ENCODE results near the gene FAM53A.

The FAM53A gene

DNA sequence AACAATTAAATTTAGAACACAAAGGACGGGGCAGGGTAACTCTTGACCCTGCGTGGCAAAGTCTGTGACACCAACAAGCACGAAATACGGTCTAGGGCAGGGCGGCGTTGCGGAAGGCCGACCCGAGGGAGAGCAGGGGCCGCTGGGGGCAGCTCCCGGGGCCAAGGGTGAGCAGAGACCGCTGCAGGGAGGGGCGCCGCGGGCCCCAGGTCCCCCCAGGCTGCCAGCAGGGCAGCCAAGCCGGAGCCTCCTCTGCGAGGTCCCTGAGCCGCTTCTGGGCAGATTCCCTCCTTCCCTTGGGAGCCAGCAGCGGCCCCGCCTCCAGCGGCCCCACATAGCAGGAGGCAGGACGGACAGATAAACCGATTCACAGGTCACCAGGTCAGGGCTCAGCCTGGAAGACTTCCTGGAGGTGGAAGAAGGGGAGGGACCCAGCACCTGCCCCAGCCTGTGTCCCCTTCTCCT lies 90.2 kb downstream of the FAM53A start:
- no peak for DNase-seq (ENCODE audit: low read depth in 1 of 2, low spot score in 1 of 2)

DNA sequence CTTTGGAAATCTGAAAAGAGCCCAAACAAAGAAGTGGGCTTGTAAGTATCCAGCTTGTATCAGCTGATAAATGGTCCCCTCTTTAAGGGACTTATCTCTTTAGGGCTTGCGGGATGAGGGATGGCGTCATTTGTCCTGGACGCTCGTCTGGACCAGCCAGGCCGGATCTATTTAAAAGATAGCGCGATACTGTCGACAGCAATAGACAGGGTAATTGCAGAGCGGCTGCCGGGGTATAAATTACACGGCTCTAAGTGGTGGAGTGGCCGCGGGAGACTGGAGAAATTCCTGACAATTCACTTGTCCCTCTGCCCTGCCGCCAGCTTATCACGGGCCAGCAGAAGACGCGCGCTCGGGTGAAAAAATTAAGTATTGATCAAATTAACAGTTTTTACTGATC lies 90.7 kb downstream of the FAM53A start:
- no peak for DNase-seq (ENCODE audit: low read depth in 1 of 2, low spot score in 1 of 2)

- no peak for DNase-seq (ENCODE audit: low read depth in 1 of 2, low spot score in 1 of 2)
Observed at GRCh38 chr4:1592709-1593417, 91.2 kb downstream of the FAM53A start.

GRCh38 chr4:1592068-1592708 lies 91.9 kb downstream of the FAM53A start:
- no peak for DNase-seq (ENCODE audit: low read depth in 1 of 2, low spot score in 1 of 2)

- no peak for DNase-seq (ENCODE audit: low read depth in 1 of 2, low spot score in 1 of 2)
Observed at GRCh38 chr4:1591107-1591506, 93.0 kb downstream of the FAM53A start.

- no peak for DNase-seq (ENCODE audit: low read depth in 1 of 2, low spot score in 1 of 2)
Observed at GRCh38 chr4:1590244-1590643, 93.9 kb downstream of the FAM53A start.
